H1 (cell line): ENCODE data around the gene SRP9. TPM values are rescaled to one million over a fixed set of nuclear protein-coding genes. Genes with fewer than 3 reads are reported as not detected.
A peak's percentile ranks its signal among the peaks of the same experiment; 100 is the strongest.

ENCODE experiments used
- CREB1 ChIP-seq: IDR thresholded peaks from 2 replicates; pipeline ENCODE4 v1.6.1; 2012; ENCODE audit warnings: inconsistent platforms
- HDAC2 ChIP-seq, 2 experiments: fragments of 300-600 bp in 1 of 2; sonication (generic) in 1 of 2; IDR thresholded peaks; 2 replicates each; pipeline ENCODE4 v1.6.1; 2011 to 2012; ENCODE audit warnings: low read depth in 2 of 2, low read length in 2 of 2, mild to moderate bottlenecking in 2 of 2, moderate library complexity in 2 of 2, borderline replicate concordance in 1 of 2, inconsistent platforms in 1 of 2
- SP4 ChIP-seq: IDR thresholded peaks from 2 replicates; pipeline ENCODE4 v1.6.1; 2012; ENCODE audit warnings: low read length, inconsistent platforms
- TAF7 ChIP-seq: optimal IDR thresholded peaks from 2 replicates; pipeline ENCODE3; 2011; ENCODE audit warnings: low read depth, mild to moderate bottlenecking, inconsistent platforms, low read length, moderate library complexity, borderline replicate concordance
- polyA plus RNA-seq, 7 experiments: library from polyadenylated mRNA; depleted of rRNA in 3 of 7; stranded (reverse) in 5 of 7; unstranded in 2 of 7; fragments of >200 nt in 5 of 7; fragments of 200-250 nt in 2 of 7; gene quantifications; 1 replicate in 5 of 7; 2 replicates in 1 of 7; 4 replicates in 1 of 7; pipeline versions ENCODE4 v1.2.1 to v1.2.3, GENCODE V29; 2011 to 2013; ENCODE audit warnings: missing spikeins in 2 of 7, mixed read lengths in 2 of 7
- total RNA-seq: library from RNA; stranded (reverse); fragmentation: NEBNext Ultra II Directional; extraction: Animal tissue kit (Norgen Biotek cat#: 25700); gene quantifications from 2 replicates; pipeline ENCODE4 v1.2.1, GENCODE V29; 2021
- TF ChIP-seq, protein P1 (sequence below), 3 experiments: IDR thresholded peaks; 1 replicate in 2 of 3; 2 replicates in 1 of 3; pipeline versions ENCODE4 v1.5.1 to v1.6.1; 2011; ENCODE audit warnings: low read length in 3 of 3, mild to moderate bottlenecking in 3 of 3, inconsistent platforms in 2 of 3, low read depth in 1 of 3, moderate library complexity in 1 of 3; ENCODE audit not compliant: insufficient read depth in 1 of 3; ENCODE audit errors: control extremely low read depth in 1 of 3

Gene SRP9
- total and polyA plus RNA-seq, 2 of the 8 experiments (the other 6 are each of a cell fraction or from before 2014, with no cell fraction given), result 446 to 572 TPM

DNA sequence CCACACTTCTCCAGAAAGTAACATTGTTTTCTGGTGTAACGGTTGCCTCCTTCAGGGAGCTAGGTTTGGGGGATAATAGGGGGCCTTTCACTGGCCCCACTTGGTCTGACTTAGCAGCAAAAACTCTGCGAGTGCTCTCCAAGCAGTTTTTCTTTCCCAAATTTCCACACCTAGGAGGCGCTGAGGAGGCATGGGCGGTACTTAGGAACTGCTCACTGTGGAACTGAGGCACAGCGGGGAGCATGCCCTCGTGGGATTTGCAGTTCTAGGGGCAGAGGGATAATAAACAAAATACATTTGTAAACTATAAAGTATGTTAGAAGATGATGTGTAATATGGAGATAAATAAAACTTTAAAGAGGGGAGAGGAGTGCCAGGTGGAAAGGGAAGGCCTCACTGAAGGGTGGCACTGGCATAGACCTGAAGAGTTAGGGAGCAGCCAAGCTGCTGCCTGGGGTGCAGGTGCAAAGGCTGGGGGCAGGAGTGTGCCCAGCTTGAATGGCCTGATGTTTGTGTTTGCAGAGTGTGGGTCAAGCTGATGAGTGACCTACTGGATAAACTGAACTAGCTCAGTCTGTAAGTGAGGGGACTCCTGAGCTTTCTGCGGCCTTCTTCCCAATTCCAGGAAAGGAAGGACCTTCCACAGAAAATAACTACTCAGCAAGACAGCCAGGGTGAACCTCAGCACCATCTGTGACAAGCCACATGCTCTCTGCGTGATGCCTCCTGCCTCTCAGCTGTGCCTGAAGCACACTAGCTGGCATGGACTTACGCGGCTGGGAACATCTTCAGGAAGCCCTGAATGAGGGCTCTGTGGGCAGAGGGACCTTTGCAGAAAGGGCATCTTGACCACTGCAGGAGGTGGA is 34.2 kb downstream of the SRP9 start (continued):
- TF ChIP-seq, protein P1, sequence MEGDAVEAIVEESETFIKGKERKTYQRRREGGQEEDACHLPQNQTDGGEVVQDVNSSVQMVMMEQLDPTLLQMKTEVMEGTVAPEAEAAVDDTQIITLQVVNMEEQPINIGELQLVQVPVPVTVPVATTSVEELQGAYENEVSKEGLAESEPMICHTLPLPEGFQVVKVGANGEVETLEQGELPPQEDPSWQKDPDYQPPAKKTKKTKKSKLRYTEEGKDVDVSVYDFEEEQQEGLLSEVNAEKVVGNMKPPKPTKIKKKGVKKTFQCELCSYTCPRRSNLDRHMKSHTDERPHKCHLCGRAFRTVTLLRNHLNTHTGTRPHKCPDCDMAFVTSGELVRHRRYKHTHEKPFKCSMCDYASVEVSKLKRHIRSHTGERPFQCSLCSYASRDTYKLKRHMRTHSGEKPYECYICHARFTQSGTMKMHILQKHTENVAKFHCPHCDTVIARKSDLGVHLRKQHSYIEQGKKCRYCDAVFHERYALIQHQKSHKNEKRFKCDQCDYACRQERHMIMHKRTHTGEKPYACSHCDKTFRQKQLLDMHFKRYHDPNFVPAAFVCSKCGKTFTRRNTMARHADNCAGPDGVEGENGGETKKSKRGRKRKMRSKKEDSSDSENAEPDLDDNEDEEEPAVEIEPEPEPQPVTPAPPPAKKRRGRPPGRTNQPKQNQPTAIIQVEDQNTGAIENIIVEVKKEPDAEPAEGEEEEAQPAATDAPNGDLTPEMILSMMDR (IDR thresholded peaks at IDR 0.05; ENCODE audit: control extremely low read depth in 1 of 3, insufficient read depth in 1 of 3, low read depth in 1 of 3, low read length in 3 of 3), result peak; percentile 66 to 74 (median 71)
- no peak for TF ChIP-seq SP4
- TF ChIP-seq CREB1, result no peak
- peak; percentile 47 for TF ChIP-seq TAF7
- peak in 1 of 2 experiments; percentile 79; a peak in 1 of 4 replicates for TF ChIP-seq HDAC2 (IDR thresholded peaks at IDR 0.05; ENCODE audit: borderline replicate concordance in 1 of 2, low read depth in 2 of 2, low read length in 2 of 2)
- TF ChIP-seq, all 59 proteins: peak for 7
